Lower leg skin (tissue), 3 donors: ENCODE results near the gene PDGFC.

Experiments
- POLR2A ChIP-seq, 2 donors: fragments of 450-650 bp; IDR thresholded peaks; one replicate each; pipeline ENCODE4 v1.6.1; 2016 to 2017; ENCODE audit warnings: antibody characterized with exemption in 2 of 2, mild to moderate bottlenecking in 1 of 2, moderate library complexity in 1 of 2
- TF ChIP-seq, protein P1 (sequence below), 3 donors: fragments of 450-650 bp; IDR thresholded peaks; one replicate each; pipeline ENCODE4 v1.5.1; 2016; ENCODE audit warnings: antibody characterized with exemption in 3 of 3, mild to moderate bottlenecking in 3 of 3, moderate library complexity in 2 of 3

DNA sequence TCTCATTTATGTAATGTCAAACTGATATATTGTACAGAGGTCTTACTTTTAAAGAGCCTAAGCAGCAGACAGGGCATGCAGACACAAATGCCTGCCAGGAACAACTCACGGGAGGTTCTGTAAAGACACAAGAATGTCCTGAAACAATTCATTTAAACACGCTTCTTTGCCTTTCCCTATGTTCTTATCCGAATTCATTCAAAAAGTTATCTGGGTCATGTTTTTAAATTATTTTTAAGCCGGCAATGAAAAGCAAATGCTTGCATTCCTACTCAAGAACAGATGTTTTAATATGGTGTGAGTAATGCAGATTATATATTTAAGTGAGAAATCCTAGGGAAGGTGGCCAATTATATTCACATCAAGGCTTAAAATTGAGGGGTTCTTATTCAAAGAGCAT lies 192.6 kb downstream of the PDGFC start:
- TF ChIP-seq, protein P1, sequence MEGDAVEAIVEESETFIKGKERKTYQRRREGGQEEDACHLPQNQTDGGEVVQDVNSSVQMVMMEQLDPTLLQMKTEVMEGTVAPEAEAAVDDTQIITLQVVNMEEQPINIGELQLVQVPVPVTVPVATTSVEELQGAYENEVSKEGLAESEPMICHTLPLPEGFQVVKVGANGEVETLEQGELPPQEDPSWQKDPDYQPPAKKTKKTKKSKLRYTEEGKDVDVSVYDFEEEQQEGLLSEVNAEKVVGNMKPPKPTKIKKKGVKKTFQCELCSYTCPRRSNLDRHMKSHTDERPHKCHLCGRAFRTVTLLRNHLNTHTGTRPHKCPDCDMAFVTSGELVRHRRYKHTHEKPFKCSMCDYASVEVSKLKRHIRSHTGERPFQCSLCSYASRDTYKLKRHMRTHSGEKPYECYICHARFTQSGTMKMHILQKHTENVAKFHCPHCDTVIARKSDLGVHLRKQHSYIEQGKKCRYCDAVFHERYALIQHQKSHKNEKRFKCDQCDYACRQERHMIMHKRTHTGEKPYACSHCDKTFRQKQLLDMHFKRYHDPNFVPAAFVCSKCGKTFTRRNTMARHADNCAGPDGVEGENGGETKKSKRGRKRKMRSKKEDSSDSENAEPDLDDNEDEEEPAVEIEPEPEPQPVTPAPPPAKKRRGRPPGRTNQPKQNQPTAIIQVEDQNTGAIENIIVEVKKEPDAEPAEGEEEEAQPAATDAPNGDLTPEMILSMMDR (IDR thresholded peaks at IDR 0.05), result no peak
- TF ChIP-seq POLR2A (IDR thresholded peaks at IDR 0.05), result no peak
